H1 (cell line): ENCODE data around the gene CTSS. TPM values are rescaled to one million over a fixed set of nuclear protein-coding genes. Genes with fewer than 3 reads are reported as not detected.

Experiments
- BRCA1 ChIP-seq: IDR thresholded peaks from 2 replicates; pipeline ENCODE4 v1.6.1; 2012; ENCODE audit warnings: low read depth, low read length, improper control_type of control experiment
- CHD7 ChIP-seq: fragments of 300-600 bp; sonication (generic); IDR thresholded peaks from 2 replicates; pipeline ENCODE4 v1.7.1; 2012; ENCODE audit warnings: low read length, moderate library complexity, mild to moderate bottlenecking, inconsistent platforms; ENCODE audit not compliant: insufficient replicate concordance
- EGR1 ChIP-seq: IDR thresholded peaks from 2 replicates; pipeline ENCODE4 v1.6.1; 2011; ENCODE audit warnings: low read depth, low read length, borderline replicate concordance
- GABPA ChIP-seq: IDR thresholded peaks from 2 replicates; pipeline ENCODE4 v1.6.1; 2011; ENCODE audit warnings: mild to moderate bottlenecking, low read length, moderate library complexity, borderline replicate concordance; ENCODE audit not compliant: insufficient read depth
- JUND ChIP-seq: IDR thresholded peaks from 2 replicates; pipeline ENCODE4 v1.6.1; 2011; ENCODE audit warnings: mild to moderate bottlenecking, improper control_type of control experiment, low read length
- NANOG ChIP-seq: IDR thresholded peaks from 2 replicates; pipeline ENCODE4 v1.6.1; 2011; ENCODE audit warnings: low read length, low read depth, mild to moderate bottlenecking, inconsistent platforms; ENCODE audit not compliant: insufficient read depth, poor library complexity, severe bottlenecking
- POLR2AphosphoS5 ChIP-seq: IDR thresholded peaks from 2 replicates; pipeline ENCODE4 v1.6.1; 2011; ENCODE audit warnings: low read depth, low read length
- RBBP5 ChIP-seq: IDR thresholded peaks from 2 replicates; pipeline ENCODE4 v1.7.1; 2012; ENCODE audit warnings: low read depth, mild to moderate bottlenecking, inconsistent platforms, low read length, moderate library complexity, borderline replicate concordance
- RNF2 ChIP-seq: fragments of 200-900, 300-1000 bp; sonication (generic); IDR thresholded peaks from 2 replicates; pipeline ENCODE4 v1.7.1; 2016; ENCODE audit warnings: borderline replicate concordance, low read depth, mild to moderate bottlenecking, antibody characterized with exemption, low read length; ENCODE audit not compliant: poor library complexity, severe bottlenecking; ENCODE audit errors: missing control alignments
- RXRA ChIP-seq: IDR thresholded peaks from 2 replicates; pipeline ENCODE4 v1.6.1; 2011; ENCODE audit warnings: low read depth, mild to moderate bottlenecking, low read length, moderate library complexity; ENCODE audit not compliant: insufficient read depth
- TBP ChIP-seq: IDR thresholded peaks from 2 replicates; pipeline ENCODE4 v1.6.1; 2011; ENCODE audit warnings: low read depth, low read length, improper control_type of control experiment
- TEAD4 ChIP-seq: IDR thresholded peaks from 2 replicates; pipeline ENCODE4 v1.6.1; 2012; ENCODE audit warnings: low read depth, low read length, inconsistent platforms, mixed read lengths
- polyA plus RNA-seq, 7 experiments: library from polyadenylated mRNA; depleted of rRNA in 3 of 7; stranded (reverse) in 5 of 7; unstranded in 2 of 7; fragments of >200 nt in 5 of 7; fragments of 200-250 nt in 2 of 7; gene quantifications; 1 replicate in 5 of 7; 2 replicates in 1 of 7; 4 replicates in 1 of 7; pipeline versions ENCODE4 v1.2.1 to v1.2.3, GENCODE V29; 2011 to 2013; ENCODE audit warnings: missing spikeins in 2 of 7, mixed read lengths in 2 of 7
- total RNA-seq: library from RNA; stranded (reverse); fragmentation: NEBNext Ultra II Directional; extraction: Animal tissue kit (Norgen Biotek cat#: 25700); gene quantifications from 2 replicates; pipeline ENCODE4 v1.2.1, GENCODE V29; 2021

CTSS gene
- total and polyA plus RNA-seq, 2 of the 8 experiments (the other 6 are each of a cell fraction or from before 2014, with no cell fraction given): not detected

- TF ChIP-seq CHD7 (no peak), GABPA (no peak), RBBP5 (no peak), EGR1 (no peak), TBP (no peak), RXRA (no peak), JUND (no peak), NANOG (no peak), RNF2 (no peak), BRCA1 (no peak), POLR2AphosphoS5 (no peak), TEAD4 (no peak)
Observed at GRCh38 chr1:150798525-150798924, 32.9 kb upstream of the CTSS start (continued).
